Neural cell (in vitro differentiated cells): ENCODE results near the gene FAM53A.

Experiments
- EP300 ChIP-seq: fragments of 450-650 bp; conservative IDR thresholded peaks from 2 replicates; pipeline ENCODE4 v1.6.1; 2014; ENCODE audit warnings: antibody characterized with exemption, mild to moderate bottlenecking, moderate library complexity; ENCODE audit not compliant: poor library complexity, severe bottlenecking
- EZH2 ChIP-seq: fragments of 200-600, 300-800 bp; shearing (Covaris generic), sonication (generic); IDR thresholded peaks from 2 replicates; pipeline ENCODE4 v1.6.1; 2014; ENCODE audit warnings: antibody characterized with exemption, low read length, borderline replicate concordance, mild to moderate bottlenecking; ENCODE audit not compliant: insufficient read depth, poor library complexity, severe bottlenecking
- MXI1 ChIP-seq: fragments of 450-650 bp; conservative IDR thresholded peaks from 2 replicates; pipeline ENCODE4 v1.6.1; 2014; ENCODE audit warnings: antibody characterized with exemption, mild to moderate bottlenecking; ENCODE audit not compliant: poor library complexity, severe bottlenecking
- POLR2AphosphoS5 ChIP-seq: IDR thresholded peaks from 2 replicates; pipeline ENCODE4 v1.6.1; 2012
- SMC3 ChIP-seq: fragments of 450-650 bp; conservative IDR thresholded peaks from 2 replicates; pipeline ENCODE4 v1.6.1; 2014; ENCODE audit warnings: antibody characterized with exemption, mild to moderate bottlenecking, moderate library complexity; ENCODE audit not compliant: poor library complexity
- TF ChIP-seq, protein P1 (sequence below): fragments of 450-650 bp; IDR thresholded peaks from 2 replicates; pipeline ENCODE4 v1.5.1; 2014; ENCODE audit warnings: antibody characterized with exemption, mild to moderate bottlenecking, moderate library complexity; ENCODE audit not compliant: poor library complexity, severe bottlenecking
- TF ChIP-seq, protein P2 (sequence below): IDR thresholded peaks from 2 replicates; pipeline ENCODE4 v1.6.1; 2012; ENCODE audit warnings: borderline replicate concordance

DNA sequence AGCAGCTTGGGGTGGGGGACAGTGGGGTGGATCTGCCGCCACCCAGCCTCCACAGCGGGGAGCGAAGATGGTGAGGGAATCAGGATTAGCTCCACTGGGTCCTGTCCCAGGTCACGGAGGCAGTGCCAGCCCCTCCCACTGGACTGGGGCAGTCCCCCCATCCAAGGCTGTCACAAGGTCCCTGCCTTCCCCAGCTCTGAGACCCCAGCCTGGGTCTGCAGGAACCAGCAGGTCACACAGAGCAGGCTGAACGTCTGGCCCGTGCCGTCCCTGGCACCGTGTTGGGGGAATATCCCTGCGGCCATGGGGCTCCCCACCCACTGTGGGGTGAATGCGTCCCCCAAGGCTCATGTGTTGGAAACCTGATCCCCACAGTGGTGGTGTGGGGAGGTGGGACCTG, 62.6 kb downstream of the FAM53A start:
- TF ChIP-seq, protein P1, sequence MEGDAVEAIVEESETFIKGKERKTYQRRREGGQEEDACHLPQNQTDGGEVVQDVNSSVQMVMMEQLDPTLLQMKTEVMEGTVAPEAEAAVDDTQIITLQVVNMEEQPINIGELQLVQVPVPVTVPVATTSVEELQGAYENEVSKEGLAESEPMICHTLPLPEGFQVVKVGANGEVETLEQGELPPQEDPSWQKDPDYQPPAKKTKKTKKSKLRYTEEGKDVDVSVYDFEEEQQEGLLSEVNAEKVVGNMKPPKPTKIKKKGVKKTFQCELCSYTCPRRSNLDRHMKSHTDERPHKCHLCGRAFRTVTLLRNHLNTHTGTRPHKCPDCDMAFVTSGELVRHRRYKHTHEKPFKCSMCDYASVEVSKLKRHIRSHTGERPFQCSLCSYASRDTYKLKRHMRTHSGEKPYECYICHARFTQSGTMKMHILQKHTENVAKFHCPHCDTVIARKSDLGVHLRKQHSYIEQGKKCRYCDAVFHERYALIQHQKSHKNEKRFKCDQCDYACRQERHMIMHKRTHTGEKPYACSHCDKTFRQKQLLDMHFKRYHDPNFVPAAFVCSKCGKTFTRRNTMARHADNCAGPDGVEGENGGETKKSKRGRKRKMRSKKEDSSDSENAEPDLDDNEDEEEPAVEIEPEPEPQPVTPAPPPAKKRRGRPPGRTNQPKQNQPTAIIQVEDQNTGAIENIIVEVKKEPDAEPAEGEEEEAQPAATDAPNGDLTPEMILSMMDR: no peak
- TF ChIP-seq EZH2 (no peak), POLR2AphosphoS5 (no peak), EP300 (no peak), MXI1 (no peak), SMC3 (no peak)
- TF ChIP-seq, protein P2, sequence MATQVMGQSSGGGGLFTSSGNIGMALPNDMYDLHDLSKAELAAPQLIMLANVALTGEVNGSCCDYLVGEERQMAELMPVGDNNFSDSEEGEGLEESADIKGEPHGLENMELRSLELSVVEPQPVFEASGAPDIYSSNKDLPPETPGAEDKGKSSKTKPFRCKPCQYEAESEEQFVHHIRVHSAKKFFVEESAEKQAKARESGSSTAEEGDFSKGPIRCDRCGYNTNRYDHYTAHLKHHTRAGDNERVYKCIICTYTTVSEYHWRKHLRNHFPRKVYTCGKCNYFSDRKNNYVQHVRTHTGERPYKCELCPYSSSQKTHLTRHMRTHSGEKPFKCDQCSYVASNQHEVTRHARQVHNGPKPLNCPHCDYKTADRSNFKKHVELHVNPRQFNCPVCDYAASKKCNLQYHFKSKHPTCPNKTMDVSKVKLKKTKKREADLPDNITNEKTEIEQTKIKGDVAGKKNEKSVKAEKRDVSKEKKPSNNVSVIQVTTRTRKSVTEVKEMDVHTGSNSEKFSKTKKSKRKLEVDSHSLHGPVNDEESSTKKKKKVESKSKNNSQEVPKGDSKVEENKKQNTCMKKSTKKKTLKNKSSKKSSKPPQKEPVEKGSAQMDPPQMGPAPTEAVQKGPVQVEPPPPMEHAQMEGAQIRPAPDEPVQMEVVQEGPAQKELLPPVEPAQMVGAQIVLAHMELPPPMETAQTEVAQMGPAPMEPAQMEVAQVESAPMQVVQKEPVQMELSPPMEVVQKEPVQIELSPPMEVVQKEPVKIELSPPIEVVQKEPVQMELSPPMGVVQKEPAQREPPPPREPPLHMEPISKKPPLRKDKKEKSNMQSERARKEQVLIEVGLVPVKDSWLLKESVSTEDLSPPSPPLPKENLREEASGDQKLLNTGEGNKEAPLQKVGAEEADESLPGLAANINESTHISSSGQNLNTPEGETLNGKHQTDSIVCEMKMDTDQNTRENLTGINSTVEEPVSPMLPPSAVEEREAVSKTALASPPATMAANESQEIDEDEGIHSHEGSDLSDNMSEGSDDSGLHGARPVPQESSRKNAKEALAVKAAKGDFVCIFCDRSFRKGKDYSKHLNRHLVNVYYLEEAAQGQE: no peak
